Neural cell (in vitro differentiated cells): ENCODE measurements around the gene P4HA3. TPM values are rescaled to one million over a fixed set of nuclear protein-coding genes. Genes with fewer than 3 reads are reported as not detected.

Source experiments
- H2AFZ ChIP-seq: fragments of 200-600, 300-800 bp; sonication (generic), shearing (Covaris generic); 2 replicates; pipeline ENCODE4 v1.6.0; 2014; ENCODE audit warnings: low read depth, mild to moderate bottlenecking, antibody characterized with exemption, low read length, moderate library complexity
- H3F3A ChIP-seq: fragments of 200-600 bp; shearing (Covaris generic); 2 replicates; pipeline ENCODE4 v1.6.1; 2016; ENCODE audit warnings: mild to moderate bottlenecking, moderate library complexity, mixed read lengths, antibody characterized with exemption, low read length; ENCODE audit not compliant: insufficient read depth, poor library complexity, severe bottlenecking
- H3K27ac ChIP-seq: fragments of 200-600, 300-800 bp; sonication (generic), shearing (Covaris generic); 2 replicates; pipeline ENCODE4 v1.5.1; 2014; ENCODE audit warnings: mild to moderate bottlenecking, low read length, moderate library complexity
- H3K27me3 ChIP-seq: fragments of 300-800, 200-600 bp; sonication (generic), shearing (Covaris generic); 2 replicates; pipeline ENCODE4 v1.6.0; 2014; ENCODE audit warnings: mild to moderate bottlenecking, low read depth, low read length, moderate library complexity; ENCODE audit not compliant: insufficient read depth
- H3K36me3 ChIP-seq: fragments of 300-800, 200-600 bp; sonication (generic), shearing (Covaris generic); 2 replicates; pipeline ENCODE4 v1.5.1; 2014; ENCODE audit warnings: mild to moderate bottlenecking, antibody characterized with exemption, low read length, moderate library complexity; ENCODE audit not compliant: insufficient read depth
- H3K4me2 ChIP-seq: fragments of 300-800, 200-600 bp; sonication (generic), shearing (Covaris generic); 2 replicates; pipeline ENCODE4 v1.6.0; 2014; ENCODE audit warnings: mild to moderate bottlenecking, low read length
- H3K4me3 ChIP-seq: fragments of 300-800, 200-600 bp; sonication (generic), shearing (Covaris generic); 2 replicates; pipeline ENCODE4 v1.5.1; 2014; ENCODE audit warnings: mild to moderate bottlenecking, low read length, moderate library complexity
- H3K79me2 ChIP-seq: fragments of 200-600 bp; shearing (Covaris generic); replicated peaks from 2 replicates; pipeline ENCODE4 v1.6.0; 2014; ENCODE audit warnings: mild to moderate bottlenecking, low read length, moderate library complexity; ENCODE audit not compliant: insufficient read depth
- H3K9ac ChIP-seq: fragments of 300-800, 200-600 bp; sonication (generic), shearing (Covaris generic); 2 replicates; pipeline ENCODE4 v1.6.1; 2016; ENCODE audit warnings: mild to moderate bottlenecking, low read length, mixed read lengths
- H3K9me2 ChIP-seq: fragments of 200-600 bp; shearing (Covaris generic); 2 replicates; pipeline ENCODE4 v1.6.1; 2016; ENCODE audit warnings: mild to moderate bottlenecking, low read length, mixed read lengths; ENCODE audit not compliant: insufficient read depth
- H3K9me3 ChIP-seq: fragments of 200-600, 300-800 bp; sonication (generic), shearing (Covaris generic); 2 replicates; pipeline ENCODE4 v1.6.1; 2016; ENCODE audit warnings: mild to moderate bottlenecking, mixed run types, low read length, moderate library complexity, mixed read lengths
- H4K20me1 ChIP-seq: fragments of 200-600 bp; shearing (Covaris generic); 2 replicates; pipeline ENCODE4 v1.6.1; 2016; ENCODE audit warnings: mild to moderate bottlenecking, mixed run types; ENCODE audit not compliant: insufficient read depth
- CTCF ChIP-seq: fragments of 450-650 bp; IDR thresholded peaks from 2 replicates; pipeline ENCODE4 v1.5.1; 2014; ENCODE audit warnings: antibody characterized with exemption, mild to moderate bottlenecking, moderate library complexity; ENCODE audit not compliant: poor library complexity, severe bottlenecking
- EP300 ChIP-seq: fragments of 450-650 bp; conservative IDR thresholded peaks from 2 replicates; pipeline ENCODE4 v1.6.1; 2014; ENCODE audit warnings: antibody characterized with exemption, mild to moderate bottlenecking, moderate library complexity; ENCODE audit not compliant: poor library complexity, severe bottlenecking
- EZH2 ChIP-seq: fragments of 200-600, 300-800 bp; shearing (Covaris generic), sonication (generic); IDR thresholded peaks from 2 replicates; pipeline ENCODE4 v1.6.1; 2014; ENCODE audit warnings: antibody characterized with exemption, low read length, borderline replicate concordance, mild to moderate bottlenecking; ENCODE audit not compliant: insufficient read depth, poor library complexity, severe bottlenecking
- MXI1 ChIP-seq: fragments of 450-650 bp; conservative IDR thresholded peaks from 2 replicates; pipeline ENCODE4 v1.6.1; 2014; ENCODE audit warnings: antibody characterized with exemption, mild to moderate bottlenecking; ENCODE audit not compliant: poor library complexity, severe bottlenecking
- POLR2AphosphoS5 ChIP-seq: IDR thresholded peaks from 2 replicates; pipeline ENCODE4 v1.6.1; 2012
- RAD21 ChIP-seq: fragments of 450-650 bp; conservative IDR thresholded peaks from 2 replicates; pipeline ENCODE4 v1.6.1; 2014; ENCODE audit warnings: antibody characterized with exemption, mild to moderate bottlenecking, moderate library complexity
- REST ChIP-seq: IDR thresholded peaks from 2 replicates; pipeline ENCODE4 v1.6.1; 2012; ENCODE audit warnings: borderline replicate concordance
- SMC3 ChIP-seq: fragments of 450-650 bp; conservative IDR thresholded peaks from 2 replicates; pipeline ENCODE4 v1.6.1; 2014; ENCODE audit warnings: antibody characterized with exemption, mild to moderate bottlenecking, moderate library complexity; ENCODE audit not compliant: poor library complexity
- TAF1 ChIP-seq: IDR thresholded peaks from 2 replicates; pipeline ENCODE4 v1.6.1; 2012; ENCODE audit warnings: low read depth
- polyA plus RNA-seq: library from polyadenylated mRNA; depleted of rRNA; stranded (reverse); fragments of >200 nt; gene quantifications from 2 replicates; pipeline ENCODE4 v1.2.3, GENCODE V29; 2014

The P4HA3 gene
- polyA plus RNA-seq, 1 donor from 2014 or later: not detected

GRCh38 chr11:74319139-74319816 is 7.8 kb upstream of the P4HA3 start:
- no peaks in the 10 kb centered on the region for H4K20me1 ChIP-seq
- no peaks in the 10 kb centered on the region for H3K9me3 ChIP-seq
- TF ChIP-seq POLR2AphosphoS5 (no peak), EP300 (no peak), TAF1 (no peak), REST (no peak), MXI1 (no peak), SMC3 (no peak), RAD21 (no peak), EZH2 (no peak), CTCF (no peak)
- no peak overlapping the region for H2AFZ ChIP-seq
- H3F3A ChIP-seq: no peaks in the 10 kb centered on the region
- no peaks in the 10 kb centered on the region for H3K9me2 ChIP-seq
- no peak overlapping the region for H3K4me2 ChIP-seq
- no peaks in the 10 kb centered on the region for H3K79me2 ChIP-seq
- no peaks in the 10 kb centered on the region for H3K27me3 ChIP-seq
- no peak overlapping the region for H3K9ac ChIP-seq
- no peak overlapping the region for H3K27ac ChIP-seq
- H3K36me3 ChIP-seq: no peaks in the 10 kb centered on the region
- no peak overlapping the region for H3K4me3 ChIP-seq

- Histone ChIP-seq H3K36me3 (no peaks in the 10 kb centered on the region), H3K9me3 (no peaks in the 10 kb centered on the region), H3K79me2 (no peaks in the 10 kb centered on the region), H3K4me3 (no peak overlapping the region), H4K20me1 (no peaks in the 10 kb centered on the region), H3K4me2 (no peak overlapping the region), H3F3A (no peaks in the 10 kb centered on the region), H2AFZ (no peak overlapping the region), H3K27me3 (no peaks in the 10 kb centered on the region), H3K9ac (no peak overlapping the region), H3K27ac (no peak overlapping the region), H3K9me2 (no peaks in the 10 kb centered on the region)
- TF ChIP-seq REST (no peak), EZH2 (no peak), MXI1 (no peak), SMC3 (no peak)
Observed at GRCh38 chr11:74318241-74318932, 6.9 kb upstream of the P4HA3 start.
